ENCODE data around the gene SMYD3. TPM values are rescaled to one million over a fixed set of nuclear protein-coding genes. Genes with fewer than 3 reads are reported as not detected.

The SMYD3 gene
- total RNA-seq, 1 donor from 2014 or later, result 35.4 TPM

GRCh38 chr1:245701631-245702030, 805.4 kb downstream of the SMYD3 start:
- Mint-ChIP-seq H3K36me3 (ENCODE audit: low read depth, unreplicated experiment) (peaks cover 6% of the 10 kb centered on the region), H3K27me3 (ENCODE audit: unreplicated experiment) (no peaks in the 10 kb centered on the region), H3K4me3 (ENCODE audit: unreplicated experiment) (no peak overlapping the region), H3K4me1 (ENCODE audit: unreplicated experiment) (peaks cover 4% of the 10 kb centered on the region), H3K9me3 (ENCODE audit: unreplicated experiment) (no peaks in the 10 kb centered on the region), H3K27ac (ENCODE audit: unreplicated experiment) (no peak overlapping the region)
- no peak for TF ChIP-seq CTCF (IDR thresholded peaks at IDR 0.05; ENCODE audit: unreplicated experiment)
- no peak for DNase-seq (ENCODE audit: low spot score)

GRCh38 chr1:245700631-245701030, 806.4 kb downstream of the SMYD3 start:
- Mint-ChIP-seq H3K36me3 (ENCODE audit: low read depth, unreplicated experiment) (peaks cover 6% of the 10 kb centered on the region), H3K4me3 (ENCODE audit: unreplicated experiment) (no peak overlapping the region), H3K4me1 (ENCODE audit: unreplicated experiment) (peaks cover 4% of the 10 kb centered on the region), H3K27ac (ENCODE audit: unreplicated experiment) (no peak overlapping the region), H3K9me3 (ENCODE audit: unreplicated experiment) (no peaks in the 10 kb centered on the region), H3K27me3 (ENCODE audit: unreplicated experiment) (no peaks in the 10 kb centered on the region)
- DNase-seq (ENCODE audit: low spot score), result no peak
- TF ChIP-seq CTCF (IDR thresholded peaks at IDR 0.05; ENCODE audit: unreplicated experiment), result no peak

Other genes with a start within 250 kb of the SMYD3 start
- 9.5 TPM for gene TFB2M, start 59.0 kb upstream of the SMYD3 start, total RNA-seq (ENCODE audit: unreplicated experiment)
- 14.6 TPM for gene CNST, start 59.2 kb upstream of the SMYD3 start, total RNA-seq (ENCODE audit: unreplicated experiment)
- 19.5 TPM for gene SCCPDH, start 217.1 kb upstream of the SMYD3 start, total RNA-seq (ENCODE audit: unreplicated experiment)

Data from endothelial cell (in vitro differentiated cells).